Ovary (tissue), 3 donors: Measurements from ENCODE around the gene PPARD.

Experiments used
- POLR2A ChIP-seq: fragments of 450-650 bp; IDR thresholded peaks from one replicate; pipeline ENCODE4 v1.6.1; 2017; ENCODE audit warnings: antibody characterized with exemption, mild to moderate bottlenecking, moderate library complexity
- TF ChIP-seq, protein P1 (sequence below), 3 donors: fragments of 450-650 bp in 2 of 3; fragments of 200-600 bp in 1 of 3; IDR thresholded peaks; one replicate each; pipeline versions ENCODE4 v1.5.1 to v1.8.0; 2016 to 2022; ENCODE audit warnings: antibody characterized with exemption in 3 of 3, mild to moderate bottlenecking in 1 of 3
- donor health status: DM: no; HTN: no; CAD: no.

DNA sequence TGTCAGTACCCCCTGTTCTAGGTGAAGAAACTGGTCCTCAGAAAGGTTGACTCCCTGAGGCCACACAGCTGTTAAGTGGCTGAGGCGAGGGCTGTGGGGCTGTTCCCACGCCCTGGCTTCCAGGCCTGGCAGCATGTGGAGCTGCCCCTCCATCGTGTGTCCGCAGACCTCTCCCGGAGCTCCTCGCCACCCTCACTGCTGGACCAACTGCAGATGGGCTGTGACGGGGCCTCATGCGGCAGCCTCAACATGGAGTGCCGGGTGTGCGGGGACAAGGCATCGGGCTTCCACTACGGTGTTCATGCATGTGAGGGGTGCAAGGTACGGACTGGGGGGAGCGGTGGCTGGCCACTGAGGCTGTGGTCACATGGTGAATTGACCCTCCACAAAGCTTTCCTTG lies 77.6 kb downstream of the PPARD start:
- TF ChIP-seq, protein P1, sequence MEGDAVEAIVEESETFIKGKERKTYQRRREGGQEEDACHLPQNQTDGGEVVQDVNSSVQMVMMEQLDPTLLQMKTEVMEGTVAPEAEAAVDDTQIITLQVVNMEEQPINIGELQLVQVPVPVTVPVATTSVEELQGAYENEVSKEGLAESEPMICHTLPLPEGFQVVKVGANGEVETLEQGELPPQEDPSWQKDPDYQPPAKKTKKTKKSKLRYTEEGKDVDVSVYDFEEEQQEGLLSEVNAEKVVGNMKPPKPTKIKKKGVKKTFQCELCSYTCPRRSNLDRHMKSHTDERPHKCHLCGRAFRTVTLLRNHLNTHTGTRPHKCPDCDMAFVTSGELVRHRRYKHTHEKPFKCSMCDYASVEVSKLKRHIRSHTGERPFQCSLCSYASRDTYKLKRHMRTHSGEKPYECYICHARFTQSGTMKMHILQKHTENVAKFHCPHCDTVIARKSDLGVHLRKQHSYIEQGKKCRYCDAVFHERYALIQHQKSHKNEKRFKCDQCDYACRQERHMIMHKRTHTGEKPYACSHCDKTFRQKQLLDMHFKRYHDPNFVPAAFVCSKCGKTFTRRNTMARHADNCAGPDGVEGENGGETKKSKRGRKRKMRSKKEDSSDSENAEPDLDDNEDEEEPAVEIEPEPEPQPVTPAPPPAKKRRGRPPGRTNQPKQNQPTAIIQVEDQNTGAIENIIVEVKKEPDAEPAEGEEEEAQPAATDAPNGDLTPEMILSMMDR (IDR thresholded peaks at IDR 0.05), result no peak
- TF ChIP-seq POLR2A, result no peak
